Bronchus fibroblast of lung (primary cell): ENCODE measurements around the gene ATXN7L3. TPM values are rescaled to one million over a fixed set of nuclear protein-coding genes. Genes with fewer than 3 reads are reported as not detected.

Experiments used
- total RNA-seq: library from RNA; depleted of rRNA; stranded (reverse); fragments of >200 nt; gene quantifications from 2 replicates; pipeline ENCODE4 v1.2.3, GENCODE V29; 2015

Gene ATXN7L3
- total RNA-seq, result 41.5 and 44.9 TPM in 2 replicates

GRCh38 chr17:44199553-44200477 is at the start of gene ATXN7L3:
Gene ATXN7L3, minus strand, starts transcription at chr17:44199884. Its CDS starts 1,814 bp downstream, at chr17:44198070.

GRCh38 chr17:44219616-44220212 is 20.0 kb upstream of the ATXN7L3 start, which contains the start of gene UBTF:
Gene UBTF, minus strand, starts transcription at chr17:44219675. Its CDS starts 1,446 bp downstream, at chr17:44218229.

GRCh38 chr17:44186307-44187130 is 13.2 kb downstream of the ATXN7L3 start, which contains the start of gene TMUB2:
Gene TMUB2, plus strand, starts transcription at chr17:44186972. Its CDS starts 737 bp downstream, at chr17:44187709.

GRCh38 chr17:44170499-44171201 is 29.0 kb downstream of the ATXN7L3 start, which contains the start of gene ASB16:
Gene ASB16, plus strand, starts transcription at chr17:44170704. Its CDS starts 86 bp downstream, at chr17:44170790.

Other genes starting within 250 kb of the ATXN7L3 start
- 0.45 and 0.50 TPM in 2 replicates for gene PYY, start 245.9 kb downstream of the ATXN7L3 start, total RNA-seq
- gene NAGS, start 195.3 kb downstream of the ATXN7L3 start, total RNA-seq, result 14.7 and 16.6 TPM in 2 replicates
- gene TMEM101, start 184.9 kb downstream of the ATXN7L3 start, total RNA-seq, result 65.7 and 66.2 TPM in 2 replicates
- 43.7 and 45.0 TPM in 2 replicates for gene LSM12, start 133.2 kb downstream of the ATXN7L3 start, total RNA-seq
- 70.8 and 73.0 TPM in 2 replicates for gene G6PC3, start 129.1 kb downstream of the ATXN7L3 start, total RNA-seq
- gene HDAC5, start 76.2 kb downstream of the ATXN7L3 start, total RNA-seq, result 40.1 and 50.8 TPM in 2 replicates
- 8.3 and 8.4 TPM in 2 replicates for gene HROB, start 58.0 kb downstream of the ATXN7L3 start, total RNA-seq
- under 0.01 TPM in 1 of 2 replicates, not detected in the other for gene ASB16, start 29.2 kb downstream of the ATXN7L3 start, total RNA-seq
- 24.0 and 27.5 TPM in 2 replicates for gene TMUB2, start 12.9 kb downstream of the ATXN7L3 start, total RNA-seq
- 34.6 and 38.8 TPM in 2 replicates for gene UBTF, start 19.8 kb upstream of the ATXN7L3 start, total RNA-seq
- gene SLC4A1, start 68.3 kb upstream of the ATXN7L3 start, total RNA-seq, result not detected in 2 replicates
- not detected in 2 replicates for gene RUNDC3A, start 108.7 kb upstream of the ATXN7L3 start, total RNA-seq
- 101 and 108 TPM in 2 replicates for gene SLC25A39, start 124.9 kb upstream of the ATXN7L3 start, total RNA-seq
- gene GRN, start 145.4 kb upstream of the ATXN7L3 start, total RNA-seq, result 142 and 154 TPM in 2 replicates
- gene FAM171A2, start 164.0 kb upstream of the ATXN7L3 start, total RNA-seq, result 6.2 and 7.4 TPM in 2 replicates
- 0.15 and 0.17 TPM in 2 replicates for gene ITGA2B, start 189.8 kb upstream of the ATXN7L3 start, total RNA-seq